Measurements from ENCODE around the gene SLC46A2. TPM values are rescaled to one million over a fixed set of nuclear protein-coding genes. Genes with fewer than 3 reads are reported as not detected.

The SLC46A2 gene
- total RNA-seq, 2 donors from 2014 or later = 0.80 TPM; not detected in 1

DNA sequence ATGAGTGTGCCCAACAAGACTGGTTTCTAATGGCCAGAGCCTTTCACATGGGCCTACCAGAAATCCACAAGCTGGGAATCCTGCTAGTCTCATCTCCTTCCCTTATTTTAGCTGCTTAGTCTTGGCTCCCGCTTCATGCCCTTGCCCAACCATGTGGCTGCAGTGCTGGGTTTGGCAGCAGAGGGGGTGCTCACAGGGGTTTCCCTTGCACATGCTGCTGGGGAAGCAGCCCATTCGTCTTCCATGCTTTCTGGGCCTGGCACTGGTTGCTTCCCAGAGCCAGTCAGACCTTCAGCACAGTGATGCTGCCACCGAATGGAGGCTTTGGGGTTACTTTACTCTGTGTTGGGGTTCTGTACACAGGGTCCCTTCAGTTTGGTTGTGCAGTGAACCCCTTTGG lies 26.3 kb downstream of the SLC46A2 start:
- no peaks in the 10 kb centered on the region for H3K4me1 ChIP-seq (replicated peaks)
- no peak for DNase-seq (ENCODE audit: low spot score)
- intact Hi-C loops (cut with DNase I) = no loop called here
- TF ChIP-seq POLR2A (IDR thresholded peaks at IDR 0.05) (no peak), POLR2AphosphoS5 (IDR thresholded peaks at IDR 0.05) (no peak)
- TF ChIP-seq, protein P1, sequence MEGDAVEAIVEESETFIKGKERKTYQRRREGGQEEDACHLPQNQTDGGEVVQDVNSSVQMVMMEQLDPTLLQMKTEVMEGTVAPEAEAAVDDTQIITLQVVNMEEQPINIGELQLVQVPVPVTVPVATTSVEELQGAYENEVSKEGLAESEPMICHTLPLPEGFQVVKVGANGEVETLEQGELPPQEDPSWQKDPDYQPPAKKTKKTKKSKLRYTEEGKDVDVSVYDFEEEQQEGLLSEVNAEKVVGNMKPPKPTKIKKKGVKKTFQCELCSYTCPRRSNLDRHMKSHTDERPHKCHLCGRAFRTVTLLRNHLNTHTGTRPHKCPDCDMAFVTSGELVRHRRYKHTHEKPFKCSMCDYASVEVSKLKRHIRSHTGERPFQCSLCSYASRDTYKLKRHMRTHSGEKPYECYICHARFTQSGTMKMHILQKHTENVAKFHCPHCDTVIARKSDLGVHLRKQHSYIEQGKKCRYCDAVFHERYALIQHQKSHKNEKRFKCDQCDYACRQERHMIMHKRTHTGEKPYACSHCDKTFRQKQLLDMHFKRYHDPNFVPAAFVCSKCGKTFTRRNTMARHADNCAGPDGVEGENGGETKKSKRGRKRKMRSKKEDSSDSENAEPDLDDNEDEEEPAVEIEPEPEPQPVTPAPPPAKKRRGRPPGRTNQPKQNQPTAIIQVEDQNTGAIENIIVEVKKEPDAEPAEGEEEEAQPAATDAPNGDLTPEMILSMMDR (IDR thresholded peaks at IDR 0.05) = no peak
- H3K27ac ChIP-seq = no peak overlapping the region
- no peaks in the 10 kb centered on the region for H3K27me3 ChIP-seq (replicated peaks; ENCODE audit: insufficient read depth)
- H3K9me3 ChIP-seq = no peaks in the 10 kb centered on the region
- no peaks in the 10 kb centered on the region for H3K36me3 ChIP-seq
- WGBS = 64% methylated on average over 3 of the region's 3 CpGs
- no peak overlapping the region for H3K4me3 ChIP-seq

DNA sequence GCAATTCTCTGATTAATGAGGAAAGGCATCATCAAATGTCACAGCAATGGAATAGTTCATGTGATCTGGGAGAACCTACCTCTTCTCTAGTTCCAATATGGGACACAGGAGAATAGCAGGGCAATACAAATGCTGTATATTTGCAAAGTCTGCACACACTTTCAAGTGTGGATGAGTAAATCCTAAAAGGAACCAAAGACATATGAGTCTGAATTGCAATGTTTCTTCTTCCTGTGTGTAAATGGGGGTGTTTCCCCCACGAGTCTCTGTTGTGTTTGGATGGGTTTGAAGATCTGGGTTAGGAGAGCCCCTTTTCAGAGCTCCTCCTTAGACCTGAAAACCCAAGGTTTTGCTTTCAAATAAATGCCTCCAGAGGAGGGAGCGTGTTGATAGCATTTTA lies 26.9 kb downstream of the SLC46A2 start:
- no peaks in the 10 kb centered on the region for H3K27me3 ChIP-seq (replicated peaks; ENCODE audit: insufficient read depth)
- H3K27ac ChIP-seq = no peak overlapping the region
- H3K9me3 ChIP-seq = no peaks in the 10 kb centered on the region
- WGBS = 86% methylated on average over 2 of the region's 2 CpGs
- DNase-seq (ENCODE audit: low spot score) = no peak
- H3K36me3 ChIP-seq = no peaks in the 10 kb centered on the region
- TF ChIP-seq, protein P1 (IDR thresholded peaks at IDR 0.05) = no peak
- TF ChIP-seq POLR2AphosphoS5 (IDR thresholded peaks at IDR 0.05) (no peak), POLR2A (IDR thresholded peaks at IDR 0.05) (no peak)
- H3K4me1 ChIP-seq (replicated peaks) = no peaks in the 10 kb centered on the region
- H3K4me3 ChIP-seq = no peak overlapping the region
- intact Hi-C loops (cut with DNase I) = no loop called here

DNA sequence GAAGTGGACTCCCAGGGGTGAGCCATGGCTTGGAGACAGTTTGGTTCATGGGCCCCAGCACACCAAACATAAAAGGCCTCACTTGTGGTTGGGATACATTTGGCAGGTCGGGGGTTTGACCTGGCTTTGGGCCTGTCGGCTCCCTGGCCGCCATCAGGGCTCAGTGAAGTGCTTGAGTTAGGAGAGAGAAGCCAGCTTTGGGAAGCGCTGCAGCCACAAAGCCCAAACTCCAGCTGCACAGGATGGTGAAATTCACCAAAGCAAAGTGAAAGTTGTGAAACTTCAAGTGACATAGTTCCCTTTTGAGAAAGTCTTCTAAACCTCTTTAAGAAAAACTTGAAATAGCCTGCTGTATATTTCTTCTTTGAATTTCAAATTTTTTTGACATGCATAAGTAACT lies 27.5 kb downstream of the SLC46A2 start:
- WGBS = 23% methylated on average over 4 of the region's 4 CpGs
- Histone ChIP-seq H3K27ac (no peak overlapping the region), H3K4me3 (no peak overlapping the region), H3K27me3 (replicated peaks; ENCODE audit: insufficient read depth) (no peaks in the 10 kb centered on the region), H3K4me1 (replicated peaks) (no peaks in the 10 kb centered on the region), H3K36me3 (no peaks in the 10 kb centered on the region), H3K9me3 (no peaks in the 10 kb centered on the region)
- intact Hi-C loops (cut with DNase I) = no loop called here
- TF ChIP-seq, protein P1 (IDR thresholded peaks at IDR 0.05) = no peak
- TF ChIP-seq POLR2A (IDR thresholded peaks at IDR 0.05) = no peak
- no peak for TF ChIP-seq POLR2AphosphoS5 (IDR thresholded peaks at IDR 0.05)
- DNase-seq (ENCODE audit: low spot score) = no peak

DNA sequence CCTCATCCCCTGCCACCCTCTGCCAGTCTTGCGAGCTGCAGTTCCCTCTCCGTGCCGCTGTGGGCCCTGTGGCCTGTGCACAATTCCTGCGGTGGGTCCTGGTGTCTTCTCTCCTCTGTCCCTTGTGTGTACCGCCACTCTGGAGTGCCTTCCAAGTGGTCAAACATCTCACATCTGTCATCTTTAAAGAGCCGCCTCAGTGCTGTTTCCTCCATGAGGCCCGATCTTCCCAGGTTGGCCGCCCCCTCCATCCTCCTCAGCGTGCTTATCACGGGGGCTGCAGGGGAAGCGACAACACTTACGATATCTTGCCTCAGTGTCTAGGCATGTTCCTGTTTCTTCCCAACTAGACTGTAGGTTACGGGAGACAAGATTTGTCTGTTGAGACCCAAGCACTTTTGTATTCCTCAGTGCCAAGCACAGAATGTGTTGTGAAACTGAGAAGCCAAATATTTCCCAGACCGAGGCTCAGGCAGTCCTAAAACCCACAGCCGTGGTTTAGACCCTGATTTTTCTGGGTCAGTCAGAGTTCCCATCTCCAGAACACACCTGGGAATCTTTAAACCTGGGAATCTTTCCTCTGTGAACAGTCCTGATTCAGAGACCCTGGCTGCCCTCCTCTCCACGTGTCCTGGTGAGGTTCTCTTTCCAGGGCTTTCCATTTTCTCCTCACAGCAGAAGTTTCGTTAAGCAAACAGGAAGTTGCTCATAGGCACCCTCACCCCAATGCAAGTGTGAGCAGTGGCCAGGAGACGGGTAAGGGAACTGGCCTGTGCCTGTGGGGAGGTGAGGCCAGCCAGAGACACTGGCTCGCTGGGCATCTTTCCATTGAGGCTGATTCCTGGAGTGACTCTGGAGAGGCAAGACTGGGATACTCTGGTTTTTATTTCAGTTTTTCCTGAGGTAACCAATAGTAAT lies 28.8 kb downstream of the SLC46A2 start:
- H3K4me1 ChIP-seq (replicated peaks) = no peaks in the 10 kb centered on the region
- no peak overlapping the region for H3K4me3 ChIP-seq
- DNase-seq (ENCODE audit: low spot score) = no peak
- no peak for TF ChIP-seq POLR2A (IDR thresholded peaks at IDR 0.05)
- TF ChIP-seq POLR2AphosphoS5 (IDR thresholded peaks at IDR 0.05) = no peak
- TF ChIP-seq, protein P1 (IDR thresholded peaks at IDR 0.05) = no peak
- peak overlapping the region in 1 of 2 donors; percentile 18 for H3K27ac ChIP-seq
- intact Hi-C loops (cut with DNase I) = no loop called here
- H3K36me3 ChIP-seq = no peaks in the 10 kb centered on the region
- no peaks in the 10 kb centered on the region for H3K9me3 ChIP-seq
- no peaks in the 10 kb centered on the region for H3K27me3 ChIP-seq (replicated peaks; ENCODE audit: insufficient read depth)
- 72% methylated on average over 19 of the region's 19 CpGs for whole genome bisulfite sequencing

DNA sequence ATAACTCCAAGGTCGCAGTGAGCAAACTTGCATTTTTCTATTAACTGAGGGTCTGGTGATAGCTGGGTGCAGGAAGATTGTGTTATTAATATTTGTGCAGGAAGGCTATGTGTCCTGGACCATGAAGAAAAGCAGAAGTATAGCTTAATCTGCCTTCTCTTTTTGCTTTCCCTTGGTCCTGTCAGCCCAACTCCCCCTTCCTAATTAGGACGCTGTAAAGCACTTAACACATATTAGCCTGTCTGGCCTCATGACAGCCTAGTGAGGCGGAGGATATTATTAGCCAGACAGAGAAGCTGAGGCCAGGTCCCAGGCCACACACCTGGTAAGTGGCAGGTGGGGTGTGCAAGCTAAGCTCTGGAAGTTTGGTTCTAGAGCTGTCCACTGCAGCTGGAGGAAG lies 29.5 kb downstream of the SLC46A2 start:
- no peaks in the 10 kb centered on the region for H3K27me3 ChIP-seq (replicated peaks; ENCODE audit: insufficient read depth)
- DNase-seq (ENCODE audit: low spot score) = no peak
- TF ChIP-seq, protein P1 (IDR thresholded peaks at IDR 0.05) = no peak
- H3K4me3 ChIP-seq = no peak overlapping the region
- WGBS = 88% methylated on average over 3 of the region's 3 CpGs
- H3K9me3 ChIP-seq = no peaks in the 10 kb centered on the region
- H3K27ac ChIP-seq = no peak overlapping the region
- H3K4me1 ChIP-seq (replicated peaks) = no peaks in the 10 kb centered on the region
- H3K36me3 ChIP-seq = no peaks in the 10 kb centered on the region
- intact Hi-C loops (cut with DNase I) = no loop called here
